GM19468 (cell line): ENCODE results near the gene APOLD1.
"Not testable (repeated sequence)": the region's sequence is repeated elsewhere in the genome, so short reads cannot be mapped to it uniquely, and the experiment has no call there.

Source experiments
- ATAC-seq: cut with Tn5 transposase; IDR thresholded peaks from one replicate; pipeline ENCODE4 v1.9.1; 2021; ENCODE audit warnings: mild to moderate bottlenecking, moderate library complexity, moderate number of reproducible peaks; ENCODE audit not compliant: unreplicated experiment; ENCODE audit errors: extremely low read depth

APOLD1 gene

DNA sequence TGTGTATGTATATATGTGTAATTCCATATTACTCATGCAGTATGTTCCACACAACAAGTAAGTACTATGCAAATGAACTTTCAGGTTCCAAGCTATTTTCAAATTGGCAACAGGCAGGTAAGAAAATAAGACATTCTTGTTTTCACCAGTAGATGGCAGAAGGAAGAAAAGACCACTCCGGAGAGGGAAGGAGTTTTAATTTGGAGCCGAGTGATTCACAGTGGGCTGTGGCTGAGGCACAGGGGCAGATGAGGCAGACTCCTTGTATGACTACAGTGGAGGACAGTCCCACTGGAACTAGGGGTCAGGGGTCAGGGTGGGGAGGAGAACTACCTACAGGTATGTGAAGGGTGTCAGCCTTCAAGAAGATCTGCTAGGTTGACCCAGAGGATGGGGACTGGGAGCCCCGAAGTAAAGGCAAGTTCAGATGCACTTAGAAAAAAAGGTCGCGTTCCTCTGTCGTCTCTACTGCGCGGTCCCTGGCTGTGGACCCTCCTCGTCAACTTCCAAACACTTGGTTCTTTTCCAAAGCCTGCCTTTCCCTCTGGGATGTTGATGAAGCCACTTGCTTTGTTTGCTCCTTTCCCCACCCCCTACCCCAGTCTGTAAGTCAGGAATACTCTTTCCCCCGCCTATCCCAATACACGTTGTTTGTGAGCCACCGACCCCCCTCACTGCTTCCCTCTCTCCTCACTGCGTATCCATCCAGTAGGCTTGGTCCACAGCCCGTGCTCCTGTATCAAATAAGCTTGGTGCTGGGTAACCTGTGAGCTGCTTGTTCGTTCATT is 51.8 kb downstream of the APOLD1 start:
- no peak for ATAC-seq

DNA sequence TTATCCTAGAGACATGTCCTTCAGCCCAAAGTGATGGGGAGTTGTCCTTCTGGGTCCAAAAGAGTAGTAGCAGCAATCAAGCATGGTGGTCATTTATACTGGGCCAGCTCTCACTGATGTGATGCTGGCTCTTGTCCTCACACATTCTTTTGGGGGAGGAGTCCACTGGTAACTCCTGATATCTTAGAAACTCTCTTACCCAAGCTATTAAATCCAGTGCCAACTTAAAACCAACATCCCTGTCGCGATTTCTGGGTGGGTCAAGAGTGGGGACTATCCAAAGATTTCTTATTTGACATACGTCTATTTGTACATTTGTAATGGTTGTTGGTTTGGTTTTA is 52.3 kb downstream of the APOLD1 start:
- ATAC-seq, result no peak

DNA sequence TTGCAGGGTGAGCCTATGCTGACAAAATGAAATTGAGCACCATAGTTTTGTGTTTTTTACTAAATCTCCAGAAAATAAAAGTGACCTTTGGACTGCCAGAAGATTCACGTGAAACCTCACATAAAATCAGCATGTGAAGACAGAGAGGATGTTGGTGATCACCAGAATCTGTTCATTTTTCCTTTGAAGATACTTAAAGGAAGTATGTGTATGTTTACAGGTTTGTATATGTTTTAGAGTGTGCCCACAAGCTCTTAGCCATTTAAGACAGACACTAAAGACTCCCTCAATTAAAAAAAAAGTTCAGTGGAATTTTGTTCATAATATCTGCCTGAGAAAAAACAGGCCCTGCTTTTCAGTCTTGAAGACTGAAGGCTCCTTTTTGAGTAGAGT is 53.5 kb downstream of the APOLD1 start:
- ATAC-seq, result no peak

DNA sequence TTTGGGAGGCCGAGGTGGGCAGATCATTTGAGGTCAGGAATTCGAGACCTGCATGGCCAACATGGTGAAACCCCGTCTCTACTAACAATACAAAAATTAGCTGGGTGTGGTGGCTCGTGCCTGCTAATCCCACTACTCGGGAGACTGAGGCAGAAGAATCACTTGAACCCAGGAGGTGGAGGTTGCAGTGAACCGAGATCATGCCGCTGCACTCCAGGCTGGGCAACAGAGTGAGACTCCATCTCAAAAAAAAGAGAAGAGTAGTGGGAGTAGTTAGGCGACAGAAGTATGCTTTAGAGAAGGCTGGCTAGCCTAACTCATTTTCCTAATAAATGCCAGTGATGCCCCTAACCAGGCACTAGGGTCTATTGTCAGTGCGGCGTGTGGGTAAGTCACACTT is 54.0 kb downstream of the APOLD1 start:
- not testable (repeated sequence) for ATAC-seq

GRCh38 chr12:12839873-12840579 is 54.6 kb downstream of the APOLD1 start:
- no peak for ATAC-seq

- no peak for ATAC-seq
Observed at GRCh38 chr12:12840580-12840899, 55.1 kb downstream of the APOLD1 start.
